Erythroblast (primary cell): ENCODE measurements around the gene ADGRE2.

Source experiments
- GATA1 ChIP-seq: IDR thresholded peaks from 2 replicates; pipeline ENCODE4 v1.6.1; 2011; ENCODE audit warnings: low read depth, mild to moderate bottlenecking, control low read depth, low read length, moderate library complexity
- POLR2A ChIP-seq: IDR thresholded peaks from 2 replicates; pipeline ENCODE4 v1.6.1; 2011; ENCODE audit warnings: mild to moderate bottlenecking, low read length

GRCh38 chr19:14804765-14805164 lies 26.4 kb upstream of the ADGRE2 start:
- no peak for TF ChIP-seq POLR2A
- no peak for TF ChIP-seq GATA1
